Calu3 (cell line): ENCODE results near the gene SPOCK1. TPM values are rescaled to one million over a fixed set of nuclear protein-coding genes. Genes with fewer than 3 reads are reported as not detected.

Experiments used
- BruUV-seq: library from RNA; stranded (reverse); fragments of 400-500 nt; replicated peaks from 2 replicates; lab custom pipeline; 2021; lab: Mats Ljungman, UMichigan
- CTCF ChIA-PET: fragments of 300-600 bp; sonication (Branson Sonifier 250); formaldehyde crosslinking; loops from one replicate; lab custom pipeline; 2022; ENCODE audit warnings: antibody characterized with exemption; lab: Charles Lee
- DNase-seq: peaks from one replicate; pipeline ENCODE4 v3.0.0; 2022
- H3K27ac Mint-ChIP-seq: one replicate; pipeline ENCODE4 v1.8.0; 2022; ENCODE audit warnings: mixed read lengths; ENCODE audit not compliant: unreplicated experiment
- H3K27me3 Mint-ChIP-seq: one replicate; pipeline ENCODE4 v1.8.0; 2022; ENCODE audit warnings: mixed read lengths; ENCODE audit not compliant: unreplicated experiment
- H3K36me3 Mint-ChIP-seq: one replicate; pipeline ENCODE4 v1.8.0; 2022; ENCODE audit warnings: mild to moderate bottlenecking, moderate library complexity, mixed read lengths; ENCODE audit not compliant: insufficient read depth, unreplicated experiment
- H3K4me1 Mint-ChIP-seq: one replicate; pipeline ENCODE4 v1.8.0; 2022; ENCODE audit warnings: mild to moderate bottlenecking, low read depth, mixed read lengths; ENCODE audit not compliant: unreplicated experiment
- H3K4me3 Mint-ChIP-seq: one replicate; pipeline ENCODE4 v1.8.0; 2022; ENCODE audit warnings: mild to moderate bottlenecking, low read depth, moderate library complexity, mixed read lengths; ENCODE audit not compliant: unreplicated experiment
- H3K9me3 Mint-ChIP-seq: one replicate; pipeline ENCODE4 v1.8.0; 2022; ENCODE audit warnings: low read depth, mixed read lengths; ENCODE audit not compliant: unreplicated experiment
- CTCF ChIP-seq: fragments of 200-600 bp; IDR thresholded peaks from one replicate; pipeline ENCODE4 v1.8.0; 2022; ENCODE audit warnings: antibody characterized with exemption; ENCODE audit not compliant: unreplicated experiment
- intact Hi-C: fragments of 100-400 bp; cut with micrococcal nuclease; formaldehyde crosslinking; loops from one replicate; pipeline ENCODE4 v1.10.0; 2022; ENCODE audit not compliant: unreplicated experiment
- total RNA-seq: library from RNA; stranded (reverse); gene quantifications from 2 replicates; pipeline ENCODE4 v1.2.3, GENCODE V29; 2022

Gene SPOCK1
- total RNA-seq, 1 experiment from 2014 or later, result 3.2 TPM

DNA sequence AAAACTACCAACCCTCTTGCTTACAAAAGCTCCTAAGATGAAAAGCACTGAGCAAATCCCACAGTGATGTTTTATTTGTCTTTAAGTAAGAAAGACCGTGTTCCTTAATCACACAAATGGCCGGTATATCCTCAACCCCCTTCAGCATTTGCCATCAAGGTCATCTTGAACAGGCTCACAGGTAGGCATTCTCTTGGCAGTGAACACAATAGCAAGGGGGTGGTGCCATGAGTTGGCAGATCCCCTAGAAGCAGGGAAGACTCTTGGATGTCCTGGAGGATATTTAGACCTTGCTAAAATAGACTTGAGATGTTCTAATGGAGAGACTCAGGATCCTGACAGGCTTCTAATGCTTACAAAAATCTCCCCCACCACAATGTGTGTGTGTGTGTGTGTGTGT, 323.0 kb downstream of the SPOCK1 start:
- Mint-ChIP-seq H3K27me3 (peaks cover 41% of the 10 kb centered on the region), H3K27ac (no peak overlapping the region), H3K4me3 (no peak overlapping the region), H3K36me3 (no peaks in the 10 kb centered on the region), H3K4me1 (no peaks in the 10 kb centered on the region), H3K9me3 (no peaks in the 10 kb centered on the region)
- BruUV-seq, result no TSS peak
- TF ChIP-seq CTCF, result no peak
- intact Hi-C loops, result no loop called here
- CTCF ChIA-PET, result no interaction called here
- no peak for DNase-seq

DNA sequence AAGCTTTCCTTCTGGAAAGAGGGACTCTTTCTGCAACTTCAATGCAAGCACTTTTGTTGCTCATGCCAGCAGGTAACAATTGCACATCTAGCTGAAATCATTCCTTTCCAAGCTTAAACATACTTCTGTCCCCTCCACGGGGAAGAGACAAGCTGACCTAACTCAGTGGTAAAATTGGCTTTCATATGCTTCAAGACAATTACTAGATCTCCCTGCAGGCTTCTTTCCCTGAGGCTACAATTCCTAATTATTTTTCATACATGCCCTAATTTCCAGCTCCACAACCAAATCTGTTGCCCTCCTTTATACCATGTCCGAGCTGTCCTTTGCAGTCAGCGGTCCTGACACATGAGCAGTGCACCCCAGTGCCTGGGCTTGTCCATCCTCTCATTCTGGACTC, 324.9 kb downstream of the SPOCK1 start:
- Mint-ChIP-seq H3K9me3 (no peaks in the 10 kb centered on the region), H3K27ac (no peak overlapping the region), H3K27me3 (peaks cover 27% of the 10 kb centered on the region), H3K4me1 (peaks cover 6% of the 10 kb centered on the region), H3K36me3 (no peaks in the 10 kb centered on the region), H3K4me3 (no peak overlapping the region)
- CTCF ChIA-PET, result no interaction called here
- no peak for DNase-seq
- intact Hi-C loops, result no loop called here
- no peak for TF ChIP-seq CTCF
- no TSS peak for BruUV-seq

DNA sequence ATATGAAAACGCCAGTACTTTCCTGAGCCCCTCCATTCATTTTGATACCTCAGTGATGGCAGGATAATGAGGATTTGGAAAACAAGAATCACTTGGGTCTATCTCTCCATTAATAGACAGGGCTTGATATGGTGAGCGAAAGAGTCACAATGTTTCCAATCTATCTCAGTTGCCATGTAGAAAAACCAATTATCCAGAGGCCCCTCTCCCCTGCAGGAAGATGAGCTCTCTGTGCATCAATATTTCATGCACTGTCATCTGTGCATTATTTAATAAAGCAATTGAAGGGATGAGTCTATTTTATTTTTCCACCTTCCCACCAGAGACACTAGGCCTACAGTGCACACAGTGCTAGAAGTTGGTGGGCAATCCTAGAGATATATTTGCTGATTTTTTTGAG, 326.9 kb downstream of the SPOCK1 start:
- Mint-ChIP-seq H3K9me3 (no peaks in the 10 kb centered on the region), H3K4me3 (no peak overlapping the region), H3K27ac (no peak overlapping the region), H3K36me3 (no peaks in the 10 kb centered on the region), H3K27me3 (peaks cover 9% of the 10 kb centered on the region), H3K4me1 (peaks cover 6% of the 10 kb centered on the region)
- no peak for DNase-seq
- CTCF ChIA-PET, result no interaction called here
- TF ChIP-seq CTCF, result no peak
- BruUV-seq, result no TSS peak
- intact Hi-C loops, result no loop called here

DNA sequence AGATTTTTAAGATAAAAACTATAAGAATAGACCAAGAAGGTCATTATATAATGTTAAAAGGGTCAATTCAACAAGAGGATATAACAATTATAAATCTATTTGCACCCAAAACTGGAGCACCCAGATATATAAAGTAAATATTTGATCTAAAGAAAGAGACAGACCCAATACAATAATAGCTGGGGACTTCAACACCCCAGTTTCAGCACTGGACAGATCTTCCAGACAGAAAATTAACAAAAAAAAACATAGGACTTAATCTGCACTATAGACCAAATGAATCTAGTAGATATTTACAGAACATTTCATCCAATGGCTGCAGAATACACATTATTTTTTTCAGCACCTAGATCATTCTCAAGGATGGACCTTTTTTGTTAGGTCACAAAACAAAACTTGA, 331.9 kb downstream of the SPOCK1 start:
- intact Hi-C loops, result no loop called here
- Mint-ChIP-seq H3K4me1 (peaks cover 6% of the 10 kb centered on the region), H3K27me3 (no peaks in the 10 kb centered on the region), H3K36me3 (no peaks in the 10 kb centered on the region), H3K9me3 (no peaks in the 10 kb centered on the region), H3K4me3 (no peak overlapping the region), H3K27ac (no peak overlapping the region)
- no TSS peak for BruUV-seq
- no peak for DNase-seq
- TF ChIP-seq CTCF, result no peak
- CTCF ChIA-PET, result no interaction called here

DNA sequence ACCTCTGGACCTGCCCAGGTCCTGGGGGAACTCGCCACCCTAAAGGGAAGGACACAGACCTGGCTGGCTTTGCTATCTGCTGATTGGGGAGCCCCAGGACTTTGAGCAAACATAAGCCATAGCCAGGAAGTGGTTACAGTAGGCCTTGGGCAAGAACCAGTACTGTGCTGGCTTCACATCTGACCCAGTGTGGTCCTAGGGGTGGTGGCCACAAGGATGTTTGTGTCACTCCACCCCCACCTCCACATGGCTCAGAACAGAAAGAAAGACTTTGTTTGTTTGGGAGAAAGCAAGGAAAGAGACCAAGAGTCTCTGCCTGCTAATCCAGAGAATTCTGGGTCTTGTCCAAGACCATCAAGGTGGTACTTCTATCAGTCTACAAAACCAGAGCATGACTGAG, 334.2 kb downstream of the SPOCK1 start:
- Mint-ChIP-seq H3K27ac (no peak overlapping the region), H3K9me3 (no peaks in the 10 kb centered on the region), H3K4me1 (no peaks in the 10 kb centered on the region), H3K4me3 (no peak overlapping the region), H3K36me3 (no peaks in the 10 kb centered on the region), H3K27me3 (no peaks in the 10 kb centered on the region)
- no TSS peak for BruUV-seq
- no peak for DNase-seq
- intact Hi-C loops, result no loop called here
- TF ChIP-seq CTCF, result no peak
- CTCF ChIA-PET, result no interaction called here
